CD4-positive, alpha-beta T cell (primary cell): ENCODE measurements around the gene KRT1. TPM values are rescaled to one million over a fixed set of nuclear protein-coding genes. Genes with fewer than 3 reads are reported as not detected.

Source experiments
- ATAC-seq: fragments of 200-7000 bp; cut with Tn5 transposase; one replicate; pipeline ENCODE4 v1.10.0; 2022; ENCODE audit warnings: mild to moderate bottlenecking; ENCODE audit not compliant: poor library complexity
- CTCF ChIA-PET: fragments of 350-600 bp; sonication (Branson Sonifier 250); formaldehyde crosslinking; loops from one replicate; lab custom pipeline; 2021; ENCODE audit warnings: antibody characterized with exemption, inconsistent platforms; lab: Charles Lee
- POLR2A ChIA-PET: fragments of 350-600 bp; sonication (Branson Sonifier 250); formaldehyde crosslinking; loops from one replicate; lab custom pipeline; 2021; ENCODE audit warnings: antibody characterized with exemption, inconsistent platforms; lab: Charles Lee
- DNase-seq, 14 experiments: peaks; one replicate each; pipeline ENCODE4 v3.0.0-alpha.2; 2013 to 2020; ENCODE audit warnings: mixed read lengths in 2 of 14
- H3K27ac ChIP-seq, 2 donors: one replicate each; pipeline versions ENCODE4 v1.5.1 to v1.7.0; 2013; ENCODE audit warnings: low read length in 2 of 2, low read depth in 1 of 2, mild to moderate bottlenecking in 1 of 2
- H3K27me3 ChIP-seq, 2 experiments: 1 replicate in 1 of 2; 2 replicates in 1 of 2; pipeline versions ENCODE4 v1.6.1 to v1.7.0; 2013; ENCODE audit warnings: low read length in 2 of 2, control low read depth in 1 of 2, mild to moderate bottlenecking in 1 of 2, moderate library complexity in 1 of 2; ENCODE audit not compliant: insufficient read depth in 2 of 2, control insufficient read depth in 1 of 2
- H3K36me3 ChIP-seq: one replicate; pipeline ENCODE4 v1.6.1; 2013; ENCODE audit warnings: low read length, control low read depth; ENCODE audit not compliant: insufficient read depth
- H3K4me1 ChIP-seq: one replicate; pipeline ENCODE4 v1.6.1; 2013; ENCODE audit warnings: low read length, control low read depth; ENCODE audit not compliant: insufficient read depth
- H3K4me3 ChIP-seq: one replicate; pipeline ENCODE4 v1.5.1; 2013; ENCODE audit warnings: mild to moderate bottlenecking, low read length, moderate library complexity
- H3K9me3 ChIP-seq, 2 experiments: 1 replicate in 1 of 2; 2 replicates in 1 of 2; pipeline versions ENCODE4 v1.6.1 to v1.7.0; 2013; ENCODE audit warnings: low read length in 2 of 2, mild to moderate bottlenecking in 2 of 2, control low read depth in 1 of 2, moderate library complexity in 1 of 2; ENCODE audit not compliant: control insufficient read depth in 1 of 2, insufficient read depth in 1 of 2
- H3K27ac Mint-ChIP-seq: one replicate; pipeline ENCODE4 v1.8.0; 2020; ENCODE audit warnings: mixed read lengths
- H3K27me3 Mint-ChIP-seq: one replicate; pipeline ENCODE4 v1.8.0; 2021; ENCODE audit warnings: mixed read lengths
- H3K36me3 Mint-ChIP-seq: one replicate; pipeline ENCODE4 v1.8.0; 2021; ENCODE audit warnings: low read depth, mixed read lengths
- H3K4me1 Mint-ChIP-seq: one replicate; pipeline ENCODE4 v1.8.0; 2021; ENCODE audit warnings: low read depth, mixed read lengths
- H3K4me3 Mint-ChIP-seq: one replicate; pipeline ENCODE4 v1.8.0; 2020; ENCODE audit warnings: mild to moderate bottlenecking, mixed read lengths
- H3K9me3 Mint-ChIP-seq: one replicate; pipeline ENCODE4 v1.8.0; 2020; ENCODE audit warnings: mixed read lengths
- CTCF ChIP-seq: fragments of 200-600 bp; IDR thresholded peaks from one replicate; pipeline ENCODE4 v1.8.0; 2022; ENCODE audit warnings: antibody characterized with exemption, mild to moderate bottlenecking
- intact Hi-C, 2 experiments: fragments of 100-400 bp; cut with DNase I in 1 of 2; cut with micrococcal nuclease in 1 of 2; formaldehyde crosslinking; loops; one replicate each; pipeline versions ENCODE4 v1.15.1 to v1.9.0; 2023 to 2025; cut with DNase I, micrococcal nuclease
- polyA plus RNA-seq, 2 donors: library from polyadenylated mRNA; unstranded; fragments of 120-200 nt; gene quantifications; one replicate each; pipeline ENCODE4 v1.2.1, GENCODE V29; 2013
- total RNA-seq, 174 experiments: library from RNA in 2 of 174; stranded (reverse) in 2 of 174; gene quantifications; one replicate each; pipeline ENCODE4 v1.2.3 and lab custom pipeline; 2021 to 2026

KRT1 gene
- 1 to 10 TPM; 3.9 to 4.0 TPM for total RNA-seq
- polyA plus RNA-seq (2013, experiment 1 of 2): not detected
- polyA plus RNA-seq (2013, experiment 2 of 2): 8.3 TPM
- 0 to 34.4 (median 2.0) reads per million in 172 experiments for total RNA-seq (lab: John Stamatoyannopoulos, UW)

GRCh38 chr12:52680363-52680762, at the start of gene KRT1:
Gene KRT1 (minus strand): TSS chr12:52680407. CDS start chr12:52680348, 59 bp downstream.
- Mint-ChIP-seq H3K9me3 (no peaks in the 10 kb centered on the region), H3K4me1 (peaks cover 67% of the 10 kb centered on the region), H3K4me3 (peak within 1 kb of the TSS; percentile 52), H3K27me3 (no peaks in the 10 kb centered on the region), H3K36me3 (no peaks in the 10 kb centered on the region), H3K27ac (peak within 1 kb of the TSS; percentile 86)
- Histone ChIP-seq H3K27ac (no peak within 1 kb of the TSS), H3K9me3 (no peaks in the 10 kb centered on the region), H3K36me3 (no peaks in the 10 kb centered on the region), H3K4me3 (no peak within 1 kb of the TSS), H3K27me3 (no peaks in the 10 kb centered on the region), H3K4me1 (peaks cover 24% of the 10 kb centered on the region)
- ATAC-seq (no peak), DNase-seq (no peak)
- no peak for TF ChIP-seq CTCF
- intact Hi-C loops: loop anchor here in 1 of 2 experiments (2.0 to 10.0 kb wide), 2 partner anchors 36 to 194 kb away; no protein-coding TSS in a partner anchor
- ChIA-PET POLR2A (interaction anchor here (0.6 to 1.5 kb wide), 3 partner anchors 27 to 35 kb away, joined by 3 to 6 read pairs (median 4); no protein-coding TSS in a partner anchor), CTCF (no interaction called here)

GRCh38 chr12:52729147-52729546, 48.9 kb upstream of the KRT1 start:
- TF ChIP-seq CTCF: no peak

GRCh38 chr12:52728374-52728773, 48.2 kb upstream of the KRT1 start:
- Mint-ChIP-seq H3K36me3 (no peaks in the 10 kb centered on the region), H3K4me1 (no peaks in the 10 kb centered on the region), H3K27me3 (no peaks in the 10 kb centered on the region), H3K9me3 (no peaks in the 10 kb centered on the region), H3K27ac (no peak overlapping the region), H3K4me3 (no peak overlapping the region)
- Histone ChIP-seq H3K27ac (no peak overlapping the region), H3K9me3 (peaks cover 0 to 4% of the 10 kb centered on the region in 2 experiments), H3K36me3 (no peaks in the 10 kb centered on the region), H3K4me3 (no peak overlapping the region), H3K4me1 (no peaks in the 10 kb centered on the region), H3K27me3 (no peaks in the 10 kb centered on the region)
- CTCF ChIA-PET: no interaction called here
- ATAC-seq (no peak), DNase-seq (no peak)
- intact Hi-C loops: no loop called here
- no peak for TF ChIP-seq CTCF
- POLR2A ChIA-PET: no interaction called here

More at GRCh38 chr12:52729147-52729546, 48.9 kb upstream of the KRT1 start:
- H3K27ac ChIP-seq: no peak overlapping the region
- intact Hi-C loops: no loop called here
- ATAC-seq (no peak), DNase-seq (no peak)
- H3K4me3 Mint-ChIP-seq: no peak overlapping the region
- POLR2A ChIA-PET: no interaction called here
- CTCF ChIA-PET: no interaction called here
- no peaks in the 10 kb centered on the region for H3K9me3 Mint-ChIP-seq
- no peaks in the 10 kb centered on the region for H3K27me3 Mint-ChIP-seq
- no peak overlapping the region for H3K4me3 ChIP-seq
- no peaks in the 10 kb centered on the region for H3K4me1 Mint-ChIP-seq
- H3K27me3 ChIP-seq: no peaks in the 10 kb centered on the region
- no peaks in the 10 kb centered on the region for H3K36me3 Mint-ChIP-seq
- no peaks in the 10 kb centered on the region for H3K36me3 ChIP-seq
- H3K27ac Mint-ChIP-seq: no peak overlapping the region
- H3K9me3 ChIP-seq: peaks cover 0 to 4% of the 10 kb centered on the region in 2 experiments
- H3K4me1 ChIP-seq: no peaks in the 10 kb centered on the region
